Thoracic aorta (tissue), 2 donors: Measurements from ENCODE around the gene CFAP46. TPM values are rescaled to one million over a fixed set of nuclear protein-coding genes. Genes with fewer than 3 reads are reported as not detected.

ENCODE experiments used
- ATAC-seq: fragments of 150-250 bp; one replicate; pipeline ENCODE4 v1.8.0; 2017; ENCODE audit warnings: low read depth; ENCODE audit not compliant: insufficient number of reproducible peaks, low FRiP score
- DNase-seq: peaks from one replicate; pipeline ENCODE4 v3.0.0-alpha.2; 2020; ENCODE audit warnings: low spot score
- H3K27ac ChIP-seq, 2 donors: fragments of 200-600 bp; sonication (generic); 1 replicate in 1 of 2; 2 replicates in 1 of 2; pipeline ENCODE4 v1.5.1; 2016; ENCODE audit warnings: mild to moderate bottlenecking in 2 of 2, moderate library complexity in 2 of 2
- H3K27me3 ChIP-seq: fragments of 200-600 bp; sonication (generic); replicated peaks from 2 replicates; pipeline ENCODE4 v1.6.0; 2016; ENCODE audit warnings: mild to moderate bottlenecking; ENCODE audit not compliant: insufficient read depth
- H3K36me3 ChIP-seq: fragments of 200-600 bp; sonication (generic); one replicate; pipeline ENCODE4 v1.5.1; 2016
- H3K4me1 ChIP-seq, 2 donors: fragments of 200-600 bp; sonication (generic); 1 replicate in 1 of 2; 2 replicates in 1 of 2; pipeline versions ENCODE4 v1.5.1 to v1.6.0; 2016; ENCODE audit warnings: low read depth in 2 of 2, mild to moderate bottlenecking in 1 of 2; ENCODE audit not compliant: control insufficient read depth in 1 of 2
- H3K4me3 ChIP-seq: fragments of 200-600 bp; sonication (generic); 2 replicates; pipeline ENCODE4 v1.5.1; 2016; ENCODE audit warnings: mild to moderate bottlenecking
- H3K9me3 ChIP-seq: fragments of 200-600 bp; sonication (generic); 2 replicates; pipeline ENCODE4 v1.5.1; 2016
- CTCF ChIP-seq: fragments of 200-600 bp; sonication (generic); IDR thresholded peaks from one replicate; pipeline ENCODE4 v1.5.1; 2019; ENCODE audit warnings: antibody characterized with exemption
- total RNA-seq, 2 donors: library from RNA; depleted of rRNA; stranded (reverse); fragments of >200 nt; gene quantifications; one replicate each; pipeline versions ENCODE4 v1.1.0 to v1.2.3, GENCODE V29; 2016

Gene CFAP46
- total RNA-seq, 2 donors from 2014 or later, result not detected

- no peak overlapping the region for H3K4me3 ChIP-seq
- no peaks in the 10 kb centered on the region for H3K27me3 ChIP-seq
- H3K27ac ChIP-seq, result no peak overlapping the region
- no peak for DNase-seq
- H3K36me3 ChIP-seq, result no peaks in the 10 kb centered on the region
- H3K4me1 ChIP-seq, result no peaks in the 10 kb centered on the region
- TF ChIP-seq CTCF, result no peak
- H3K9me3 ChIP-seq, result peaks cover 4% of the 10 kb centered on the region
- ATAC-seq, result no peak
These were observed 138.8 kb downstream of the CFAP46 start for GRCh38 chr10:132803416-132804210.

GRCh38 chr10:132802694-132803320 is 139.6 kb downstream of the CFAP46 start:
- TF ChIP-seq CTCF, result no peak
- no peak for ATAC-seq
- peaks cover 4% of the 10 kb centered on the region for H3K9me3 ChIP-seq
- H3K27ac ChIP-seq, result no peak overlapping the region
- no peaks in the 10 kb centered on the region for H3K27me3 ChIP-seq
- no peaks in the 10 kb centered on the region for H3K36me3 ChIP-seq
- H3K4me1 ChIP-seq, result no peaks in the 10 kb centered on the region
- no peak for DNase-seq
- no peak overlapping the region for H3K4me3 ChIP-seq

GRCh38 chr10:132802048-132802447 is 140.3 kb downstream of the CFAP46 start:
- Histone ChIP-seq H3K27me3 (no peaks in the 10 kb centered on the region), H3K27ac (no peak overlapping the region), H3K4me1 (no peaks in the 10 kb centered on the region), H3K9me3 (peaks cover 4% of the 10 kb centered on the region), H3K4me3 (no peak overlapping the region), H3K36me3 (no peaks in the 10 kb centered on the region)
- ATAC-seq, result no peak
- TF ChIP-seq CTCF, result no peak
- no peak for DNase-seq

- Histone ChIP-seq H3K4me3 (no peak overlapping the region), H3K27me3 (no peaks in the 10 kb centered on the region), H3K27ac (no peak overlapping the region), H3K9me3 (peaks cover 4% of the 10 kb centered on the region), H3K4me1 (no peaks in the 10 kb centered on the region), H3K36me3 (no peaks in the 10 kb centered on the region)
- ATAC-seq, result no peak
- no peak for TF ChIP-seq CTCF
- no peak for DNase-seq
These were observed 142.5 kb downstream of the CFAP46 start for GRCh38 chr10:132799865-132800264.

GRCh38 chr10:132798876-132799275 is 143.5 kb downstream of the CFAP46 start:
- no peaks in the 10 kb centered on the region for H3K4me1 ChIP-seq
- no peak for TF ChIP-seq CTCF
- no peak for ATAC-seq

More at GRCh38 chr10:132798876-132799275, 143.5 kb downstream of the CFAP46 start:
- Histone ChIP-seq H3K27ac (no peak overlapping the region), H3K9me3 (peaks cover 4% of the 10 kb centered on the region), H3K27me3 (no peaks in the 10 kb centered on the region), H3K36me3 (no peaks in the 10 kb centered on the region), H3K4me3 (no peak overlapping the region)
- no peak for DNase-seq
